Left renal pelvis (tissue), 4 donors: ENCODE measurements around the gene KHSRP. TPM values are rescaled to one million over a fixed set of nuclear protein-coding genes. Genes with fewer than 3 reads are reported as not detected.

Source experiments
- DNase-seq, 4 donors: peaks; one replicate each; pipeline ENCODE4 v3.0.0-alpha.2; 2013; ENCODE audit warnings: low read depth in 4 of 4, low spot score in 3 of 4
- polyA plus RNA-seq, 4 donors: library from polyadenylated mRNA; unstranded; fragments of 120-200 nt; gene quantifications; one replicate each; pipeline ENCODE4 v1.2.1, GENCODE V29; 2013; ENCODE audit not compliant: insufficient read length in 4 of 4

KHSRP gene, protein sequence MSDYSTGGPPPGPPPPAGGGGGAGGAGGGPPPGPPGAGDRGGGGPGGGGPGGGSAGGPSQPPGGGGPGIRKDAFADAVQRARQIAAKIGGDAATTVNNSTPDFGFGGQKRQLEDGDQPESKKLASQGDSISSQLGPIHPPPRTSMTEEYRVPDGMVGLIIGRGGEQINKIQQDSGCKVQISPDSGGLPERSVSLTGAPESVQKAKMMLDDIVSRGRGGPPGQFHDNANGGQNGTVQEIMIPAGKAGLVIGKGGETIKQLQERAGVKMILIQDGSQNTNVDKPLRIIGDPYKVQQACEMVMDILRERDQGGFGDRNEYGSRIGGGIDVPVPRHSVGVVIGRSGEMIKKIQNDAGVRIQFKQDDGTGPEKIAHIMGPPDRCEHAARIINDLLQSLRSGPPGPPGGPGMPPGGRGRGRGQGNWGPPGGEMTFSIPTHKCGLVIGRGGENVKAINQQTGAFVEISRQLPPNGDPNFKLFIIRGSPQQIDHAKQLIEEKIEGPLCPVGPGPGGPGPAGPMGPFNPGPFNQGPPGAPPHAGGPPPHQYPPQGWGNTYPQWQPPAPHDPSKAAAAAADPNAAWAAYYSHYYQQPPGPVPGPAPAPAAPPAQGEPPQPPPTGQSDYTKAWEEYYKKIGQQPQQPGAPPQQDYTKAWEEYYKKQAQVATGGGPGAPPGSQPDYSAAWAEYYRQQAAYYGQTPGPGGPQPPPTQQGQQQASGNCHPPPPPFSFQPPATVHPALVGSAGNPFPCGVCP
- polyA plus RNA-seq = 100 to 1,000 TPM; 259 to 351 (median 275) TPM

DNA sequence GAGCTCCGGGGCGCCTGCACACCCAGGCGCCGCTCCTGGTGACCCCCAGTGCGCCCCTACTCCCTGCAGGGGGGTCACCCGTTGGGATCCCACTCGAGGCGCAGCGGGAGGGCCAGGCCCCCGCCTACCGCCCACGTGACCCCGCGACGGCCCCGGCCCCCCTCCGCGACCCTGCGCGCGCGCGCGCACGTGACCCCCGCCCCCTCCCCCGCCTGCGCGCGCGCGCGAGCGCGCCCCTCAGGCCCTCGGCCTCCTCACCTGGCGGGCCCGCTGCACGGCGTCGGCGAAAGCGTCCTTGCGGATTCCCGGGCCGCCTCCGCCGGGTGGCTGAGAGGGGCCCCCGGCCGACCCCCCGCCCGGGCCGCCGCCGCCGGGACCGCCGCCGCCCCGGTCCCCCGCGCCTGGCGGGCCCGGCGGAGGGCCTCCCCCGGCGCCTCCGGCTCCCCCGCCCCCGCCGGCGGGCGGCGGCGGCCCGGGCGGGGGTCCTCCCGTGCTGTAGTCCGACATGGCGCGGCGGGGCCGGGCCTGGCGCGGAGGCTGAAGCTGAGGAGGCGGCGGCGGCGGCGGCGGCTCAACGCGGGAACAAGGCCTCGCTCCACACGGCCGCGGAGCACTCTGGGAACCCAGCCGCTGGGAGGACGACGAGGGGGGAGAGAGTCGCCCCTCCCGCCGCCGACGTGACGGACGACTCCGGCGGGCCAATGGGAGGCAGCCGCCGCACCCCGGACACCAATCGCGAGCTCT lies at the start of gene KHSRP:
Gene KHSRP (minus strand): TSS at position 617 of the 744 bp plus-strand sequence. CDS start 110 bp downstream, at position 507.
- DNase-seq = no peak

DNA sequence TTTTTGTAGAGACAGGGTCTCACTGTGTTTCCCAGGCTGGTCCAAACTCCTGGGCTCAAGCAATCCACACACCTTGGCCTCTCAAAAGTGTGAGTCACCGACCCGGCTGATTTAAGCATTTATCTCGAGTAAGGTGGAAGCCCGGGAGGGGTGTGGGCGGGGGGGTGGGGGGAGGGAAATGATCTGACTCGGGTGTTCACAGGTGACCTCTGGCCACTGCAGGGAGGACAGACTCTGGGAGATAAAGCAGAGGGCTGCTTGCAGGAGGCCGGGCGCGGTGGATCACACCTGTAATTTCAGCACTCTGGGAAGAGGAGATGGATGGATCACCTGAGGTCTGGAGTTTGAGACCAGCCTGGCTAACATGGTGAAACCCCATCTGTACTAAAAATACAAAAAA lies 49.0 kb upstream of the KHSRP start:
- no peak for DNase-seq

DNA sequence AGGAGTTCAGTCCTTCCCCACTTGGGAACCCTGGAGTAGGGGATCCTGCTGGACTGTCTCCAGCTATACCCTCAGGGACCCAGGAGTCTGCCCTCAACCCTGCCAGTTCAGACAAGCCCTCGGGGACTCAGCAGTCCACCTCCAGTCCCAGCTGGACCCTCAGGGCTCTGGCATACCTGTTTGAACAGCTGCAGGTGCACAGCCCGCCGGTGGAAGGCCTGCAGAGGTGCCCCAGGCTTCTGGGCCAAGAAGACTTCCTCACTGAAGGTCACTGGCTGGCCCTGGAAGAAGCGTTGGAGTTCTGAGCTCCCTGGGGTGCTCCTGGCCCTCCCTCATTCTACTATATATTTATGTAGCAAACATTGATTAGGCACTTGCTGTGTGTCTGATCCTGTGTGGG lies 48.1 kb upstream of the KHSRP start:
- no peak for DNase-seq

DNA sequence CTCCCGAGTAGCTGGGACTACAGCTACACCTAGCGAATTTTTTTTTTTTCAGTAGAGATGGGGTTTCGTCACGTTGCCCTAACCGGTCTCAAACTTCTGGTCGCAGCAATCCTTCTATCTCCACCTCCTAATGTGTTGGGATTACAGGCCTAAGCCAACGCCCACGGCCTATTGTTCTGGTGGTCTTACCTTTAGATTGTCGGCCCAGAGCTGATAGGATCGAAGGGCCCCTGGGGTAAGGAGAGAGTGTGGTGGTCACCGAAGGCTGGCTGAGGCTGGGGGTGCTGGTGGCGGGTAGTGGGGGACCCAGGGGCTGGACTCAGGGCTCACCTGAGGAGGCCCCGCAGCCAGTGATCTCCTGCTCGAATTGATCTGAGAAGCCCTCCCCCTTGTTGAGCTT lies 46.5 kb upstream of the KHSRP start:
- no peak for DNase-seq

DNA sequence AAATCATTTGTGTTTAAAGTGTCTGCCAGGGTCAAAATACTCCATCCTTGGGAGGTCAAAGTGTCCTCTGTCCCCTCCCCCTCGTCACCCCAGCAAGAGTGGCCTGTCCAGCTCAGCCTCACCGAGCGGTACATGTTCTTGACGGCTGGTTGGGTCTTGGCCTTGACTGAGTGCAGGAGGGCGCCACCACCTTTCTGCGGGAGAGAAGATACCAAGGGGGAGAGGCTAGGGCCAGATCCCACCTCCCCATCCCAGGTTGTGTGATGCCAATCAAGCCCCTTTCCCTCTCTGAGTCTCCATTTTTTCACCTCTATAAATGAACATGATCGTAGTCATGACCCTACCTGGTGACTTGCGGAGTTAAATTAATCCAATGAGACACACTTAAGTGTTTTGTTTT lies 45.6 kb upstream of the KHSRP start:
- DNase-seq = no peak

DNA sequence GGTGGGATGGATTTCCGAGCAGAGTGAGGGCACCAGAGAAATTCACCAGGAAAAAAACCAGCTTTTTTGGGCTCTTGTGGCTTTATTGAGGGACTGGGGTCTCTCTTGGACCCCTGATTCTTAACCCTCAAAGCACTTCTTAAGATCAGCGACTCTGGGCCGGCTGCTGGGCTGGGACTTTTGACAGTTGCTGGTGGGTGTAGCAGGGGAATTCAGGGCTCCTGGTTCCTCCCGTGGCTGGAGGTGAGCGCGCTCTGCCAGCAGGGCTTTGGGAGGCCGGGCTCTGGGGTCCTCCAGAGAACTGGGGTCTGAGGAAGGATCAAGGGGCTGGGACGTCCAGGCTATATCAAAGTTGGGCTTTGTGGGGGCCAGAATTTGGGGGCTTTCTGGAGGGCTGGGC lies 42.8 kb upstream of the KHSRP start:
- no peak for DNase-seq

DNA sequence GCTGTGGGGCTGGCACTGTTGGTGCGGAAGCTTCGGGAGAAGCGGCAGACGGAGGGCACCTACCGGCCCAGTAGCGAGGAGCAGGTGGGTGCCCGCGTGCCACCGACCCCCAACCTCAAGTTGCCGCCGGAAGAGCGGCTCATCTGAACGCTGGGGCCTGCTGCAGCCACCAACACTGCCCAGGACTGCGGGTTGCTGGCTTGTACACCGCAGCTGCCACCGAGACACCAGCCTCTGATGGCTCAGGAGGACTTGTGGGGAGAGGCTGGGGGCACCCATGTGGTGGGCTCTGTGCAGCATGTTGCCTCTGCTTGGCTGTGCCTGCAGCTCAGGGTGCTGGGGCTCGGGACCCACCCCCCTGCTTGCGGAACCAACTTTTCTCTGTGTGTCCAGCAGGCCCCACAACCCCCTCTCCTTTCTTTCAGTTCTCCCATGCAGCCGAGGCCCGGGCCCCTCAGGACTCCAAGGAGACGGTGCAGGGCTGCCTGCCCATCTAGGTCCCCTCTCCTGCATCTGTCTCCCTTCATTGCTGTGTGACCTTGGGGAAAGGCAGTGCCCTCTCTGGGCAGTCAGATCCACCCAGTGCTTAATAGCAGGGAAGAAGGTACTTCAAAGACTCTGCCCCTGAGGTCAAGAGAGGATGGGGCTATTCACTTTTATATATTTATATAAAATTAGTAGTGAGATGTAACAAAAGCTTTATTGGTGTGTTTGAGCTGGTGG lies 42.1 kb upstream of the KHSRP start:
- DNase-seq = no peak

DNA sequence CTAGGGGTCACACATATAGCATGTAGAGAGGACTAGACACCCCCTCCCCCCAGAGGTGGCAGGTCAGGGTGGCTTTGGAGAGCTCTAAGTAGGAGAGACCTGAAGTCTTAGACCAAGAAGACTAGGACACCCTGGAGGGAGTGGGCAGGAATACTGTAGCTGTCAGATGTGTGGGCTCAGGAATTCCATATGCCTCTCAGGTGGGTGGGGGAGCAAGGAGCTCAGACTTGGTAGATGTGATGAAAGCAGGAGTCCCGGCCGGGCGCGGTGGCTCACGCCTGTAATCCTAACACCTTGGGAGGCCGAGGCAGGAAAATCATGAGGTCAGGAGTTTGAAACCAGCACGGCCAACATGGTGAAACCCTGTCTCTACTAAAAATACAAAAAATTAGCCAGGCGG lies 41.1 kb upstream of the KHSRP start:
- no peak for DNase-seq

DNA sequence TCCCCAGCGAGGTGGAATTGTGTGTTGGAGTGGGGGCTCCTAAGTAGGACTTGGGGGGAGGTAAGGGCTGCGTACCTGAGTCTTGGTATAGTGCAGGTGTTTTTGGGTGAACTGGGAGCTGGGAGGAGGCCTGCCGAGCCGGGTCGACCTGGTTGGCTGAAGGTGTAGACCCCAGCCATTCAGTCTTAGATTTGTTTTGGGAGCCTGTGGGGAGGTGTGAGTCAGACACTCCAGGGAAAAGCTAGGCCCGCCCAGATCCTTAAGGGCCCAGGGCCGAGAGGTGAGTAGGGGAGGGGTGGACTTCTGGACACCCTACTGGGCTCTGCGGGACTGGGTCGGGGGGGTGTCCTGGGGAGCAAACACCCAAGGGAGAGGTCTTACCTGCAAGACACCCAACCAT lies 40.4 kb upstream of the KHSRP start:
- DNase-seq = no peak

DNA sequence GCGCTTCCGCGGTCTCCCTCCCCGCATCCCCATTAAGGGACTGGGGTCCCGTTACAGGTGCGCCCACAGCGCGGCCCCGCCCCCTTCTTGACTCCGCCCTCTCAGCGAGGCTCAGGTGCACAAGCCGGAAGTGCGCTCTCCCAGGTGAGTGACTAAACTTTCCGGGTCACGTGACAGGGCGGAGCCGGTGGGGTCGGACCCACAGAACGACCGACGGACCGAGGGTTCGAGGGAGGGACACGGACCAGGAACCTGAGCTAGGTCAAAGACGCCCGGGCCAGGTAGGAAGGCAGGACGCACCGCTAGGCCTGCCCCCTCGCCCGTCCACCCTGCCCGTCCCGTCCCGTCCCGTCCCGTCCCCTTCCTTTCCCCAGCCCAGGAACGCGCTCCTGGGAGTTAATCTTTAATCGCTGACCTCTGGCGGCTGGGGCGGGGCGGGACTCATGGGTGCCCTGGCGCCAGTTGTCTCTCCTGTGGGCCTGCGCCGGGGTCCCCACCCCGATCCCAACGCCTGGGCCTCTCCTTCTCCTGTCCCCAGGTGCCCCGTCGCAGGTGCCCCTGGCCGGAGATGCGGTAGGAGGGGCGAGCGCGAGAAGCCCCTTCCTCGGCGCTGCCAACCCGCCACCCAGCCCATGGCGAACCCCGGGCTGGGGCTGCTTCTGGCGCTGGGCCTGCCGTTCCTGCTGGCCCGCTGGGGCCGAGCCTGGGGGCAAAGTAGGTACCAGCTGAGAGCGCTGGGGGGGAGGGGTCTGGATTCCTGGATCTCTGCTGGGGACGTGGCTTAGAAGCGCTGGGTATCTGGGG lies 39.7 kb upstream of the KHSRP start, which contains the start of gene CRB3:
Gene CRB3 (plus strand): TSS at position 202 of the 804 bp plus-strand sequence. CDS start 431 bp downstream, at position 633.
- DNase-seq = peak in 3 of 4 donors; percentile 42 to 59 (median 56)

DNA sequence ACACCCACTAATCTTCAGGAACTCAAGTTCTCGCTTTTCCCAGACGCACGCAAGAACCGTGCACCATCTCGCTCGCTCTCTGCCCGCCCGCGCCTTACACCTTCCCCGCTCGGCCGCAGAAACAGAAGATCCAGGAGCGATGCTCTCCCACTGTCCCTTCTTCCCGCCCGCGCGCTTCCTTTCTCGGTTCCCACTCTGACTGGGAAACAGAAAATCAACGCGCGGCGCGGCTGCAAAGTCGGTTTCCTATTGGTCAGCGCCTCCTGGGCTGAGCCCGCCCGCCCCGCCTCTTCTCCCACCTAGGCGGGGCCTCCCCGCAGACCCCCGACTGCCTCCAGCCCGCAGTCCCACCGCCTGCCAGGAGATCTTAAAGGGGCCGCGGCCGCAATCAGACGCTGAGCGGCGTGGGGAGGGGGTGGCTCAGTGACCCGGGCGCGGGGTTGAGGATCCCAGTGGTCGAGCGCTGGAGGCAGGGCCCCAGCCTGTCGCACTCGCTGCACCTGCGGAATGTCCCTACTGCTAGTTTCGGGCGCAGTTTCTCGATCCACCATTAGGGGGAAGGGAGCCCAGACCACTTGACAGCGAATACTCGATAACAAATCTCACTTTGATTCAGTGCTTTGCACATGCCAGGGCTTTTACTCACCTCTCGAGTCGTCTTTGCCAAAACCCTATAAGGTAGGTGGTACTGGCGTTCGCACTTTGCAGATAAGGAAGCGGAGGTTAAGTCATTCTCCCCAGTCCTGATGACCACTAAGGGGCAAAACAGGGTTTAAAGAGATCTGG lies 35.7 kb upstream of the KHSRP start:
- DNase-seq = peak; percentile 90 to 99 (median 97)

DNA sequence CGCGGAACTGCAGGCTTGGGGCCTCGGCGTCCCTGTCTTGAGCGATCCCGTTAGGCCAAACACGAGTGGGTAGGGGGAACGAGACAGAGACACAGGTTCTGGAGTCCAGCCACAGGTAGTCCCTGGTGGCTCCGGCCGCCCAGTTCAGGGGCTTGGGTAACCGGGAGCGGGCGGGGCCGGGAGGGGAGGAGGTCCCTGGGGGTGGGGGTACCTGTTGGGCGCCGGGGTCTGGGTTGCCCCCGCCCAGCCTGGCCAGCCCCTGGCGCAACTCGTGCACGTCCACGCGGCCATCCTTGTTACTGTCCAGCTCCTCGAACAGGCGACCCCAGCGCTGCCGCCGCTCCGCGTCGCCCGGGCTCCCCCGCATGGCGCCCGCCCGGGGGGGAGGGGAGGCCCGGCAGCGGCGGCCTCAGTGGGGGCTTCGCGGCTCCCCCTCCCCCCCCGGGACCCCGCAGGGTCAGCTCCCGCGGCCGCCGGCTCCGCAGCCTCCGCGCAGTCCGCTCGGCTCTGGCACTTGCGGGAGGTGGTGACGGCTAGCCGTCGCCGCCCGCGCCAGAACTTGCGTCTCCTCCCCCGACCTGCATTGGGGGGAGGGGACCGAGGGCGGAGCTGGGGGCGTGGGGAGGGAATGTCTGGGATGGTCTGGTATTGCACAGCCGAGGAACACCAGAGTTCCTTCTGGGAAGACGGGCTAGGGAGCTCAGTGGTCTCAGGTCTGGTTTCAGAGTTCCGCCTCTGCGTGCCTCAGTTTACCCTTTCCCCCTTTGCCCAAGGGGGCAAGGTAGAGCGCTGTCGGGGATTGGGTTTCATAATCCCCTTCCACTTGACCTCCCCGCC lies 34.9 kb upstream of the KHSRP start, which contains the start of gene SLC25A23:
Gene SLC25A23 (minus strand): TSS at position 531 of the 837 bp plus-strand sequence. CDS start 164 bp downstream, at position 367.
- DNase-seq = peak in 3 of 4 donors; percentile 54 to 67 (median 63)

DNA sequence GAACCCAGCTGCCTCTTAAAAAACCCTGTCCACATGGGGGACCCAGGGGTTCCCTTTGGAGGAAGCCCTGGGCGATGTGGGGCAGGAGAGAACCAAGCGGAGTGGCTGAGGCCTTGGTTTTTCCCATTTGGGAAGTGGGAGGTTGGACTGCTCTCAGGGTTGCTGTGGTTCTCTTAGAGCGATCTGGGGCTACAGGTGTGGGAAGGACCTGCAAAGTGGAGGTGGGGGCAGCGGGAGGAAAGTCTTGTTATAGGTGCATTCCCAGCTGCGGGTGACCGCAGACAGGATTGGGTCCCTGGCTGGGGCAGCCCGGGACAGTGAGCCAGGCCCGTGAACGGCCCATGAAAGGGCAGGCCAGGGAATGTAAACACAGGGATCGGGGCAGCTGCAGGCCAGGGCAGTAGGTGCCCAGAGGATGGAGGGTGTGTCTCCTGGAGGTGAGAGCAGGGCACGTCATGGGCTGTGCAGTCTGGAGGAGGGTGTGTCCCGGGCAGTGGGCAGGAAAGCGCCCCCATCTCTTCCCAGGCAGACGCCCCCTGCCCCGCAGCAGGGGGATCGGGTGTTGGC lies 34.2 kb upstream of the KHSRP start:
- DNase-seq = no peak

DNA sequence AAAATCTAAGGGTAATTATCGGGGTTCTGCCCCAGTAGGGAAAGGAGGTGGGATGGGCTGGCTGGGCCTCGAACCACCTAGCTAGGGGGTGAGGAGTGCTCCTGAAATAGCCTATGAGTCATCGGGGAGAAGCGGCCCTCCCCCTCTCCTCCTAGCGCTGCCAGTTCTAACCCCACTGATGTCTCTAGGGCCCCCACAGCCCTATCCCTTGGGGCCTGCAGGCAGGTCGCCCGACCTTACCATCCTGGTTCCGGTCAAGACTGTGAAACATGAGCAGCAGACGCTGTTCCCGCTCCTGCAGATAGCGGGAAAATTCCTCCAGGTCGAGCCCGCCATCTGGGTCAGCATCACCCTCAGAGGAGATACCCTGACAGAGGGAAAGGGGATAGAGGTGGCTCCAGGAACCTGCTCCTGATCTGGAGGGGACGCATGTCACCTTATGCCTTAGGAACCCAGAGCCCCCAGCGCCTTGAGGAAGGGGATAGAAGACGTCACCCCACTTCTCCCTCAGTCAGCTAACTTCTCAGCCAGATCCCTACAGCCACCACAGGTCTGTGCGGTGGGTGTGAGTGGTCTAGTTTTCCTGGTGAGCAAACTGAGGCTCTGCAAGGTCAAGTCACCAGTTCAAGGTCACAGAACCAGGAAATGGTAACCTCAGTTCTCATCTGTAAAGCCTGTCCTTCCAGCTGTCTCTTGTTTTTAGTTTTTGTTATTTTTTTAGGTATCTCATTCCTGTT lies 33.5 kb upstream of the KHSRP start:
- no peak for DNase-seq

DNA sequence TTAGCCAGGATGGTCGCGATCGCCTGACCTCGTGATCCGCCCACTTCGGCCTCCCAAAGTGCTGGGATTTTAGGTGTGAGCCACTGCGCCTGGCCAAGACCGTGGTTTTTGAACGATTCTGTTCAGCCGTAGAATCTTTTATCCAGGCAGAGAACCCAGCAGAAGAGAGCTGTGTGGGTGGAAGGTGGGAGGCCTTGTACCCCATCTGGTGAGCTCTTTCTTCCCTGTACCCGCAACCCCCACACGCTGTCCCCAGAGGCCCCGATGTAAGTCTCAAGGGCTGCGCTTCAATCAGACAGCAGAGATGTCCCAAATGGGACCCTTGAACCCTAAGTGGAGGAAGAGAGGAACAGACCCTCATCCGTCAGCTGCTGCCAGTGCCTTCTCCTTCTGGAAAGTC lies 31.3 kb upstream of the KHSRP start:
- no peak for DNase-seq

DNA sequence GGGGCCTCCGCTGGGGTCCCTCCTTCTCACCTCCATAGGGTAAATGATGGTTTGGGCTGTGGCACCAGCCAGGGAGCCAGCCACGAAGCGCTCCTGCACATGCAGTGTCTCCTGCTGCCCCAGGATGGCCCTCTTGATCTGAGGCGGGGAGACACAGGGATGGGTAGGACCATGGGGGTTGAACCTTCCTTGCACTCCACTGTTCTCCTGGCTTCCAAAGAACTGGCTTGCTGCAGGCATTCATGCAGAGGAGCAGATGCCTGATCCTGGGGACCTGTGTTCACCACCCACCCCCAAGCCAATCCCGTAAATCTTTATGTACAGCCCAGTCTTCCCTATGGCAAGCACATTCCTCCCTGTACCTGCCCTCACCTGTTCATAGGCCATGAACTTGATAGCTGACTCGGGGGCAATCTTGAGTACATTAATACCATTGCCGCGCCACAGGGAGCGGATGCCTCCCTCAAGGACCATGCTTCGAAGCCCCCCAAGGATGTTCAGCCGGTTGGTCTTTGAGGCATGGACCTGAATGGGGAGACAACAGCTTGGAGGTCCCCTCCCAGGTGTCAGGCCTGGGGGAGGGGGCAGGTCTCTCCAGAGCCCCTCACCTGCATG lies 29.4 kb upstream of the KHSRP start:
- DNase-seq = no peak
